ENCODE measurements around the gene KLHL28. TPM values are rescaled to one million over a fixed set of nuclear protein-coding genes. Genes with fewer than 3 reads are reported as not detected.

The KLHL28 gene
- total RNA-seq, 3 donors from 2014 or later (not counting 1 experiment from before 2014, with no cell fraction given): 47.6 to 59.7 (median 56.0) TPM

DNA sequence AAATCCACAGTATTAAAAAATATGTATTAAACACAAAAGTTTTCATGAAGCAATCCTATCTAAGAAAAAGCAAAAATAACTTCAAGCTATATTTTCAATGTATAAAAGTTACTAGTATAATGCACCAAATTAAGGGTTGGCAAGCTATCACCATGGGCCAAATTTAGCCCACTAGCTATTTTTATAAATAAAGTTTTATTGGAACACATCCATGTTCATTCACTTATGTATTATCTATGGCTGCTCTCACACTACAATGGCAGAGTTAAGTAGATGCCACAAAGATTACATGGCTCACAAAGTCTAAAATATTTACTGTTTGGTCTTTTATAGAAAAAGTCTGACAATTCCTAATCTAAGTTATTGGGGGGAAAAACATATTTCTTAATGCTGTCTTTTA is 17.6 kb downstream of the KLHL28 start:
- H3K4me3 ChIP-seq (ENCODE audit: low read length): no peak overlapping the region
- no peaks in the 10 kb centered on the region for H3K4me1 ChIP-seq (ENCODE audit: control insufficient read depth, insufficient read depth, low read length)
- H3K27ac Mint-ChIP-seq: no peak overlapping the region
- no peaks in the 10 kb centered on the region for H3K9me3 ChIP-seq (ENCODE audit: control insufficient read depth, insufficient read depth, low read length)
- H3K36me3 ChIP-seq (ENCODE audit: control insufficient read depth, insufficient read depth, low read length): peaks cover 38% of the 10 kb centered on the region
- TF ChIP-seq, protein P1, sequence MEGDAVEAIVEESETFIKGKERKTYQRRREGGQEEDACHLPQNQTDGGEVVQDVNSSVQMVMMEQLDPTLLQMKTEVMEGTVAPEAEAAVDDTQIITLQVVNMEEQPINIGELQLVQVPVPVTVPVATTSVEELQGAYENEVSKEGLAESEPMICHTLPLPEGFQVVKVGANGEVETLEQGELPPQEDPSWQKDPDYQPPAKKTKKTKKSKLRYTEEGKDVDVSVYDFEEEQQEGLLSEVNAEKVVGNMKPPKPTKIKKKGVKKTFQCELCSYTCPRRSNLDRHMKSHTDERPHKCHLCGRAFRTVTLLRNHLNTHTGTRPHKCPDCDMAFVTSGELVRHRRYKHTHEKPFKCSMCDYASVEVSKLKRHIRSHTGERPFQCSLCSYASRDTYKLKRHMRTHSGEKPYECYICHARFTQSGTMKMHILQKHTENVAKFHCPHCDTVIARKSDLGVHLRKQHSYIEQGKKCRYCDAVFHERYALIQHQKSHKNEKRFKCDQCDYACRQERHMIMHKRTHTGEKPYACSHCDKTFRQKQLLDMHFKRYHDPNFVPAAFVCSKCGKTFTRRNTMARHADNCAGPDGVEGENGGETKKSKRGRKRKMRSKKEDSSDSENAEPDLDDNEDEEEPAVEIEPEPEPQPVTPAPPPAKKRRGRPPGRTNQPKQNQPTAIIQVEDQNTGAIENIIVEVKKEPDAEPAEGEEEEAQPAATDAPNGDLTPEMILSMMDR (IDR thresholded peaks at IDR 0.05): no peak
- peaks cover 2 to 4% of the 10 kb centered on the region in 2 donors for H3K9me3 Mint-ChIP-seq
- H3K4me1 Mint-ChIP-seq: peaks cover 47 to 62% of the 10 kb centered on the region in 2 donors
- H3K27me3 Mint-ChIP-seq (ENCODE audit: low read depth in 2 of 2): no peaks in the 10 kb centered on the region
- peaks cover 53% of the 10 kb centered on the region for H3K36me3 Mint-ChIP-seq
- H3K27me3 ChIP-seq (ENCODE audit: control insufficient read depth, insufficient read depth, low read length): no peaks in the 10 kb centered on the region
- DNase-seq: no peak
- intact Hi-C loops (cut with micrococcal nuclease): no loop called here
- no peak overlapping the region for H3K27ac ChIP-seq (ENCODE audit: low read length)
- H3K4me3 Mint-ChIP-seq: no peak overlapping the region
- no peak for ATAC-seq

DNA sequence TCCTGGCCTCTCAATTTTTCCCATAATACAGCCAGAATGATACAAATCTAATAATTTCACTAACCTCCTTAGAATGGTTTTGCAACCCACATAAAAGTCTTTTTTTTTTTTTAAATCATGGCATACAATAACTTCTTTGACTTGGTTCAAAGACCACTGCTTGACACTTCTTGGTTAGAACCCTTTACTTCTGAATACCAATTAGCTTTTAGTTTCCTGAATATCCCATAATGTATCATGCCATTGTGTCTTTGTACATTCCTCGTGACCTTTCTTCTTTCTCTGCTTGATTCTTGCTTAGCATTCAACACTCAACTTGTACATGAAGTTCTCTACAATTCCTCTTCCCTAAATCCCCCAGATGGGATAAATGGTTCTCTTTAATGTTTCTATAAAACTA is 19.3 kb downstream of the KLHL28 start:
- Mint-ChIP-seq H3K4me1 (peaks cover 37 to 59% of the 10 kb centered on the region in 2 donors), H3K9me3 (peaks cover 2 to 4% of the 10 kb centered on the region in 2 donors), H3K27me3 (ENCODE audit: low read depth in 2 of 2) (no peaks in the 10 kb centered on the region), H3K27ac (peak overlapping the region; percentile 5 to 20), H3K36me3 (peaks cover 53% of the 10 kb centered on the region), H3K4me3 (no peak overlapping the region)
- no peak overlapping the region for H3K27ac ChIP-seq (ENCODE audit: low read length)
- H3K9me3 ChIP-seq (ENCODE audit: control insufficient read depth, insufficient read depth, low read length): no peaks in the 10 kb centered on the region
- WGBS (ENCODE audit: insufficient coverage): 100% methylated on average over 1 of the region's 1 CpG
- ATAC-seq (no peak), DNase-seq (no peak)
- peaks cover 45% of the 10 kb centered on the region for H3K36me3 ChIP-seq (ENCODE audit: control insufficient read depth, insufficient read depth, low read length)
- H3K4me3 ChIP-seq (ENCODE audit: low read length): no peak overlapping the region
- no peaks in the 10 kb centered on the region for H3K27me3 ChIP-seq (ENCODE audit: control insufficient read depth, insufficient read depth, low read length)
- H3K4me1 ChIP-seq (ENCODE audit: control insufficient read depth, insufficient read depth, low read length): no peaks in the 10 kb centered on the region
- TF ChIP-seq, protein P1 (IDR thresholded peaks at IDR 0.05): no peak
- intact Hi-C loops (cut with micrococcal nuclease): no loop called here

DNA sequence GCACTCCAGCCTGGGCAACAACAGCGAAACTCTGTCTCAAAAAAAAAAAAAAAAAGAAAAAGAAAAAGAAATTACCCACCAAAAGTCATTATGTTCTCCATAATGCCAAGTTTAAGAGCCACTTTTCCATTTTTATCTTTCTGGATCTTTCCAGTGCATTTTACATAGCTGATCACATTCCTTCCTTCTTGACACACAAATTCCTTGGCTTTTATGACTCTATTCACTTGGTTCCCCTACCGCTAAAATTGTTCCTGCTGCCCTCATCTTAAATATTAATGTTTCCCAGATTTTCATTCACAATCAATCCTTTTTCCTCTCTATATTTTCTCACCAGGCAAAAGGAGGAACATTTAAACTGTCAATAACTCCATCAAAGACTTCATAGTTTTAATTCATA is 20.2 kb downstream of the KLHL28 start:
- WGBS (ENCODE audit: insufficient coverage): 100% methylated on average over 2 of the region's 2 CpGs
- no peaks in the 10 kb centered on the region for H3K9me3 ChIP-seq (ENCODE audit: control insufficient read depth, insufficient read depth, low read length)
- H3K36me3 ChIP-seq (ENCODE audit: control insufficient read depth, insufficient read depth, low read length): peaks cover 41% of the 10 kb centered on the region
- peaks cover 46% of the 10 kb centered on the region for H3K36me3 Mint-ChIP-seq
- H3K27me3 Mint-ChIP-seq (ENCODE audit: low read depth in 2 of 2): no peaks in the 10 kb centered on the region
- peaks cover 33 to 55% of the 10 kb centered on the region in 2 donors for H3K4me1 Mint-ChIP-seq
- intact Hi-C loops (cut with micrococcal nuclease): no loop called here
- no peak overlapping the region for H3K27ac ChIP-seq (ENCODE audit: low read length)
- TF ChIP-seq, protein P1 (IDR thresholded peaks at IDR 0.05): no peak
- no peaks in the 10 kb centered on the region for H3K9me3 Mint-ChIP-seq
- H3K27me3 ChIP-seq (ENCODE audit: control insufficient read depth, insufficient read depth, low read length): no peaks in the 10 kb centered on the region
- no peak for ATAC-seq
- peak overlapping the region; percentile 5 to 20 for H3K27ac Mint-ChIP-seq
- DNase-seq: no peak
- no peaks in the 10 kb centered on the region for H3K4me1 ChIP-seq (ENCODE audit: control insufficient read depth, insufficient read depth, low read length)
- H3K4me3 Mint-ChIP-seq: no peak overlapping the region
- no peak overlapping the region for H3K4me3 ChIP-seq (ENCODE audit: low read length)

DNA sequence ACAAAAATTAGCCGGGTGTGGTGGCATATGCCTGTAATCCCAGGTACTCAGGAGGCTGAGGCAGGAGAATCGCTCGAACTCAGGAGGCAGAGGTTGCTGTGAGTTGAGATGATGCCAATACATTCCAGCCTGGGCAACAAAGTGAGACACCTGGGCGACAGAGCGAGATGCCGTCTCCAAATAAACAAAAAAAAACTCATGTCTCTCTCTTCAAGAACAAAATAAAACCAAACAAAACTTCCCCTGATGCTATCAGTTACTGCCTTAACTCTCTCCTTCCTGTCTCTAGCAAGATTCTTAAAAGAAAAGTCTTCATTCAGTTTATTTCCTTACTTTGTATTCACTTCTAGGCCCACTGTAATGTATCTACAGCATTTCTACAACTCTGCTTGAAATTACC is 20.8 kb downstream of the KLHL28 start:
- Mint-ChIP-seq H3K4me3 (no peak overlapping the region), H3K9me3 (no peaks in the 10 kb centered on the region), H3K27me3 (ENCODE audit: low read depth in 2 of 2) (no peaks in the 10 kb centered on the region), H3K36me3 (peaks cover 46% of the 10 kb centered on the region), H3K27ac (peak overlapping the region; percentile 17 to 25), H3K4me1 (peaks cover 39 to 59% of the 10 kb centered on the region in 2 donors)
- no peaks in the 10 kb centered on the region for H3K9me3 ChIP-seq (ENCODE audit: control insufficient read depth, insufficient read depth, low read length)
- ATAC-seq (no peak), DNase-seq (peak in 1 of 2 donors; percentile 35)
- 82% methylated on average over 6 of the region's 6 CpGs for WGBS (ENCODE audit: insufficient coverage)
- H3K4me1 ChIP-seq (ENCODE audit: control insufficient read depth, insufficient read depth, low read length): no peaks in the 10 kb centered on the region
- intact Hi-C loops (cut with micrococcal nuclease): no loop called here
- H3K27ac ChIP-seq (ENCODE audit: low read length): no peak overlapping the region
- no peaks in the 10 kb centered on the region for H3K27me3 ChIP-seq (ENCODE audit: control insufficient read depth, insufficient read depth, low read length)
- H3K4me3 ChIP-seq (ENCODE audit: low read length): no peak overlapping the region
- H3K36me3 ChIP-seq (ENCODE audit: control insufficient read depth, insufficient read depth, low read length): peaks cover 41% of the 10 kb centered on the region
- TF ChIP-seq, protein P1 (IDR thresholded peaks at IDR 0.05): no peak

Data from natural killer cell (primary cell).